Kidney (tissue), 14 donors: ENCODE data around the gene CBLB. TPM values are rescaled to one million over a fixed set of nuclear protein-coding genes. Genes with fewer than 3 reads are reported as not detected.

Source experiments
- DNase-seq, 5 donors: peaks; one replicate each; pipeline ENCODE4 v3.0.0-alpha.2; 2013 to 2020
- FAIRE-seq: peaks from 2 replicates; lab custom pipeline; 2012; peaks lifted over from hg19 to GRCh38; lab: Jason Lieb, UNC
- H3K27ac ChIP-seq, 2 donors: one replicate each; pipeline ENCODE4 v1.7.0; 2013; ENCODE audit warnings: low read depth in 2 of 2, low read length in 2 of 2, inconsistent platforms in 1 of 2
- H3K27me3 ChIP-seq: one replicate; pipeline ENCODE4 v1.7.1; 2013; ENCODE audit warnings: low read length, inconsistent platforms; ENCODE audit not compliant: control insufficient read depth, insufficient read depth
- H3K36me3 ChIP-seq, 3 donors: one replicate each; pipeline versions ENCODE4 v1.7.0 to v1.7.1; 2013; ENCODE audit warnings: low read length in 3 of 3, control low read depth in 1 of 3, inconsistent platforms in 1 of 3; ENCODE audit not compliant: insufficient read depth in 3 of 3, control insufficient read depth in 2 of 3
- H3K4me1 ChIP-seq, 3 donors: one replicate each; pipeline versions ENCODE4 v1.7.0 to v1.7.1; 2013; ENCODE audit warnings: low read length in 3 of 3, inconsistent platforms in 1 of 3, low read depth in 1 of 3; ENCODE audit not compliant: control insufficient read depth in 2 of 3, insufficient read depth in 2 of 3
- H3K4me3 ChIP-seq, 3 donors: one replicate each; pipeline versions ENCODE4 v1.7.0 to v1.8.1; 2013; ENCODE audit warnings: low read length in 3 of 3, control low read depth in 1 of 3, inconsistent platforms in 1 of 3
- H3K9ac ChIP-seq, 3 donors: one replicate each; pipeline versions ENCODE4 v1.7.0 to v1.7.1; 2013; ENCODE audit warnings: low read length in 3 of 3, control low read depth in 1 of 3, inconsistent platforms in 1 of 3
- H3K9me3 ChIP-seq, 3 donors: one replicate each; pipeline versions ENCODE4 v1.7.0 to v1.7.1; 2013; ENCODE audit warnings: low read length in 3 of 3, control low read depth in 1 of 3, inconsistent platforms in 1 of 3; ENCODE audit not compliant: control insufficient read depth in 2 of 3, insufficient read depth in 1 of 3
- intact Hi-C: fragments of 100-400 bp; cut with DNase I; formaldehyde crosslinking; loops from one replicate; pipeline ENCODE4 v1.11.1; 2022
- polyA plus RNA-seq: library from polyadenylated mRNA; stranded (reverse); fragments of 350-450 nt; fragmentation: Illumina TruSeq; extraction: RNeasy Lipid Tissue Mini Kit (QIAGEN cat#74804); gene quantifications from one replicate; pipeline ENCODE4 v1.2.3, GENCODE V29; 2014; ENCODE audit warnings: low read depth, low replicate concordance; ENCODE audit not compliant: insufficient read depth
- total RNA-seq: library from RNA; stranded (reverse); fragmentation: NEBNext Ultra II Directional; extraction: Animal tissue kit (Norgen Biotek cat#: 25700); gene quantifications from one replicate; pipeline ENCODE4 v1.2.1, GENCODE V29; 2021
- TF ChIP-seq, protein P1 (sequence below): IDR thresholded peaks from 3 replicates; pipeline ENCODE4 v1.5.1; 2012; ENCODE audit warnings: mild to moderate bottlenecking, moderate library complexity, borderline replicate concordance; ENCODE audit not compliant: insufficient read depth; ENCODE audit errors: extremely low read depth
- donor health status: control.
- donor health status: control.
- donor health status: control.
- donor health status: control.
- donor health status: control.
- donor health status: DM: yes; HTN: yes; CAD: no.
- donor health status: Normal renal cell carcinoma (clear cell type).

Gene CBLB
- total and polyA plus RNA-seq, 2 donors from 2014 or later: 7.7 to 48.4 TPM

DNA sequence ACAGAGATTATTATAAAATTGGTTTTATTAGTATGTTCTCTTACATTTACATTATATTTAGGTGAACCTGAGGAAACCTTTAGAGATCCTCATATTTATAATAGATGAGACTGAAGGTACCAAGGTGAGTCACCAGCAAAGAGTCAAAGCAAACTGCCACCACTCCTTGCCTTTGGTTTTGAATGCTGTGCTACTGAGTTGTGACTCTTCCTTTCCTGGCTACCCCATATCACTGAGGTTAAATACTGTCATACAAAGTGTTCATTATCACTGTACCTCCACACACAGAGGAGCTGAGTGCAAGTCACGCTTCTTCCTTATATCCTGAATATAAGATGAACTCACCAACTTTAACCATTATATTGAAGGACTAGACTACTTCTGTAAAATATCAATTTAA is 168.2 kb downstream of the CBLB start:
- TF ChIP-seq, protein P1, sequence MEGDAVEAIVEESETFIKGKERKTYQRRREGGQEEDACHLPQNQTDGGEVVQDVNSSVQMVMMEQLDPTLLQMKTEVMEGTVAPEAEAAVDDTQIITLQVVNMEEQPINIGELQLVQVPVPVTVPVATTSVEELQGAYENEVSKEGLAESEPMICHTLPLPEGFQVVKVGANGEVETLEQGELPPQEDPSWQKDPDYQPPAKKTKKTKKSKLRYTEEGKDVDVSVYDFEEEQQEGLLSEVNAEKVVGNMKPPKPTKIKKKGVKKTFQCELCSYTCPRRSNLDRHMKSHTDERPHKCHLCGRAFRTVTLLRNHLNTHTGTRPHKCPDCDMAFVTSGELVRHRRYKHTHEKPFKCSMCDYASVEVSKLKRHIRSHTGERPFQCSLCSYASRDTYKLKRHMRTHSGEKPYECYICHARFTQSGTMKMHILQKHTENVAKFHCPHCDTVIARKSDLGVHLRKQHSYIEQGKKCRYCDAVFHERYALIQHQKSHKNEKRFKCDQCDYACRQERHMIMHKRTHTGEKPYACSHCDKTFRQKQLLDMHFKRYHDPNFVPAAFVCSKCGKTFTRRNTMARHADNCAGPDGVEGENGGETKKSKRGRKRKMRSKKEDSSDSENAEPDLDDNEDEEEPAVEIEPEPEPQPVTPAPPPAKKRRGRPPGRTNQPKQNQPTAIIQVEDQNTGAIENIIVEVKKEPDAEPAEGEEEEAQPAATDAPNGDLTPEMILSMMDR: no peak
- H3K27me3 ChIP-seq: no peaks in the 10 kb centered on the region
- intact Hi-C loops: no loop called here
- no peak overlapping the region for H3K4me3 ChIP-seq
- H3K36me3 ChIP-seq: peaks cover 2 to 13% (median 4%) of the 10 kb centered on the region in 3 donors
- no peaks in the 10 kb centered on the region for H3K4me1 ChIP-seq
- no peak overlapping the region for H3K27ac ChIP-seq
- no peaks in the 10 kb centered on the region for H3K9me3 ChIP-seq
- no peak overlapping the region for H3K9ac ChIP-seq
- FAIRE-seq (no peak), DNase-seq (no peak)

DNA sequence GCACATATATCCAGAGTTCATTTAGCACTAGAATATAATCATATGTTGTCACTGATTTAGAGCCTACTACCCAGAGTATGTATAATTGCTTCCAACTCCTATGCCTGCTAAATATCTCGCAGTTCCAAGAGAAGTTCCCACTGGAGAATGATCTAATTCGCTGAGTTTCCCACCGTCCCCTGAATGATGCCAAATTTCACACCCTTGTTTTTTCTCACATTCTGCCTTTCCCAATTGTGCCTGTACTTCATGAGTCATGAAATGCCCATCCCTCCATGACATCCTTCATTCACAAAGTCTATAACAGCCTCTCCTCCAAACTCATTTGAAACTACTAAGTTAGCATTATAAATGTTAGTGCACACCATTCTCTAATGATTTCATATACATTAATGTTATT is 177.2 kb downstream of the CBLB start:
- TF ChIP-seq, protein P1: no peak
- no peak for DNase-seq
- Histone ChIP-seq H3K4me1 (no peaks in the 10 kb centered on the region), H3K9ac (no peak overlapping the region), H3K4me3 (no peak overlapping the region), H3K9me3 (no peaks in the 10 kb centered on the region), H3K27me3 (no peaks in the 10 kb centered on the region), H3K36me3 (peaks cover 0 to 10% (median 3%) of the 10 kb centered on the region in 3 donors), H3K27ac (no peak overlapping the region)
- intact Hi-C loops: no loop called here
- no peak for FAIRE-seq

DNA sequence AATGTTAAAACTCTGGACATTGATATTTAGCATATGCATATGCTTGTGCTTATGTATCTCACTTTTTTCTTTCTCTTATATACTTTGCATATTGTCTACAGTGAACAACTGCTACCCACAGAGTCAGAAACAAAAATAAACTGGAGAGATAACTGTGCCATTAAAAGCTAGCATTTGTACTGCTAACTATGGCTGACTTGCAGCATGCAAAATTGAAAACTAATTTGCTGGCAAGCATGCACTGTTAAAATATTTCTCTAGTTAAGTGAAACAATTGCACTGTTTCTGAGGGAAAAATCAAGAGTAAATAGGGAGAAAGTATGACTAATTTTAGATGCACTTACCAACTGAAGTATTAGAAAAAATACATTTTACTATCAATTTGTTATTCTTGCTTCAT is 177.8 kb downstream of the CBLB start:
- intact Hi-C loops: no loop called here
- no peak overlapping the region for H3K4me3 ChIP-seq
- TF ChIP-seq, protein P1: no peak

DNA sequence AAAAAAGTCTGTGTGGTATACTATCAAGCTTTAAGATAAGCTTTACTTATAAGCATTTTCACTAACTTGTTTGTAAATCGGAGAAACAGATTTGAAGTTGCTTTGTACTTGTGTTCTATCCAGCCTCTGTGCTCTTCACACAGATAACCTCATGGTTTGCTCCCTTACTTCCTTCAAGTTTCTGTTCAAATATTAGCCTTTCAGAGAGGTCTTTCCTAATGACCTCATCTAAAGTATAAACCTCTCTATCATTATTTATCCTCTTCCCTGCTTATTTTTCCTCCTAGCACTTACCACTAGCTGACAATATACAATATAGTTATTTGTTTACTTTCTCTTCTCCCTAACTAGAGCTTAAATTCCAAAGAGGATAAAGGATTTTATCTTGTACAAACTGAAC is 180.0 kb downstream of the CBLB start:
- no peaks in the 10 kb centered on the region for H3K27me3 ChIP-seq
- no peak overlapping the region for H3K27ac ChIP-seq
- intact Hi-C loops: loop anchor here (10.0 kb wide), 1 partner anchor 926 kb away; no protein-coding TSS in a partner anchor
- no peak overlapping the region for H3K9ac ChIP-seq
- H3K4me1 ChIP-seq: no peaks in the 10 kb centered on the region
- DNase-seq (no peak), FAIRE-seq (no peak)
- no peak overlapping the region for H3K4me3 ChIP-seq
- H3K9me3 ChIP-seq: no peaks in the 10 kb centered on the region
- TF ChIP-seq, protein P1: no peak
- H3K36me3 ChIP-seq: peaks cover 0 to 10% (median 6%) of the 10 kb centered on the region in 3 donors

More for the DNA sequence above, 177.8 kb downstream of the CBLB start:
- Histone ChIP-seq H3K36me3 (peaks cover 0 to 10% (median 3%) of the 10 kb centered on the region in 3 donors), H3K4me1 (no peaks in the 10 kb centered on the region), H3K9me3 (no peaks in the 10 kb centered on the region), H3K27ac (no peak overlapping the region), H3K27me3 (no peaks in the 10 kb centered on the region), H3K9ac (no peak overlapping the region)
- no peak for DNase-seq
- no peak for FAIRE-seq
